Measurements from ENCODE around the gene F2.

DNA sequence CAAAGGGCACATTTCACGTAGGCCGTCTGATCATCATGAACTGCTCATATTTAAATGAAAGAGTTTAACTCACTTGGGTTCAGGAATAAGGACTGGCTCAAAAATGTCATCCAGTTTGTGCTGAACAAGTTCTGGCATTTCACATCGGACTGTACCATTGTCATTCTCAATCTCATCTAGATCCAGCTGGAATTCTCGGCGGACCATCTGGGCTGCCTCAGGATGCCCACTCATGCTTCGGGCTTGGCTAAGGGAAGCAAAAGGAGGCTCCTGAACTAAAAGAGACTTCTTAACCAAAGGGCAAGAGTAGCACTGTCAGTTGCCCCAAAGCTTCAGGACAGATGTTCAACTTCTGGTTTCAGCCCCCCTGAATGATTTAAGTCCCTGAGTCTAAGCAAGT lies 40.2 kb downstream of the F2 start:
- TF ChIP-seq CTCF (conservative IDR thresholded peaks at IDR 0.05; ENCODE audit: low read depth, low read length) (no peak), EZH2 (IDR thresholded peaks at IDR 0.05; ENCODE audit: low read length, unreplicated experiment) (no peak), EZH2phosphoT487 (IDR thresholded peaks at IDR 0.05; ENCODE audit: borderline replicate concordance, low read length) (no peak)

All from PC-3 (cell line).